ENCODE results near the gene ASIC3. TPM values are rescaled to one million over a fixed set of nuclear protein-coding genes. Genes with fewer than 3 reads are reported as not detected.

The ASIC3 gene
- total RNA-seq, 1 experiment from 2014 or later: 1.1 TPM

- no peak for DNase-seq
- H3K4me3 Mint-ChIP-seq (ENCODE audit: unreplicated experiment): no peak overlapping the region
- no peaks in the 10 kb centered on the region for H3K4me1 Mint-ChIP-seq (ENCODE audit: low read depth, unreplicated experiment)
- POLR2A ChIA-PET: interaction anchor here (0.6 kb wide), 1 partner anchor 55 kb away, joined by 3 read pairs; no protein-coding TSS in a partner anchor
- no peaks in the 10 kb centered on the region for H3K36me3 Mint-ChIP-seq (ENCODE audit: insufficient read depth, unreplicated experiment)
- TF ChIP-seq CTCF (IDR thresholded peaks at IDR 0.05; ENCODE audit: insufficient read depth in 1 of 2, low read depth in 1 of 2, low read length in 1 of 2, severe bottlenecking in 1 of 2, unreplicated experiment in 1 of 2): no peak
- no peaks in the 10 kb centered on the region for H3K9me3 ChIP-seq
- BruUV-seq (replicated peaks): no TSS peak
- H3K4me1 ChIP-seq: peaks cover 6% of the 10 kb centered on the region; the same call in 1 of the 2 replicates
- peaks cover 3% of the 10 kb centered on the region for H3K27me3 Mint-ChIP-seq (ENCODE audit: insufficient read depth, unreplicated experiment)
- H3K36me3 ChIP-seq (ENCODE audit: control insufficient read depth, insufficient read depth, low read length): no peaks in the 10 kb centered on the region
- no peaks in the 10 kb centered on the region for H3K27me3 ChIP-seq (replicated peaks; ENCODE audit: control insufficient read depth, insufficient read depth, low read length)
- intact Hi-C loops (cut with micrococcal nuclease; ENCODE audit: unreplicated experiment): no loop called here
- CTCF ChIA-PET: no interaction called here
- no peak overlapping the region for H3K4me3 ChIP-seq (ENCODE audit: low read depth, low read length)
- no peak overlapping the region for H3K27ac Mint-ChIP-seq (ENCODE audit: unreplicated experiment)
- H3K9me3 Mint-ChIP-seq (ENCODE audit: unreplicated experiment): no peaks in the 10 kb centered on the region
Observed at GRCh38 chr7:151005566-151005965, 42.8 kb upstream of the ASIC3 start.

- ChIA-PET POLR2A (no interaction called here), CTCF (interaction anchor here (0.9 to 1.4 kb wide), 2 partner anchors 11 to 21 kb away, joined by 3 to 4 read pairs; no protein-coding TSS in a partner anchor)
- Histone ChIP-seq H3K27me3 (replicated peaks; ENCODE audit: control insufficient read depth, insufficient read depth, low read length) (no peaks in the 10 kb centered on the region), H3K4me3 (ENCODE audit: low read depth, low read length) (no peak overlapping the region), H3K9me3 (no peaks in the 10 kb centered on the region), H3K4me1 (peaks cover 9% of the 10 kb centered on the region), H3K36me3 (ENCODE audit: control insufficient read depth, insufficient read depth, low read length) (no peaks in the 10 kb centered on the region)
- Mint-ChIP-seq H3K4me3 (ENCODE audit: unreplicated experiment) (no peak overlapping the region), H3K9me3 (ENCODE audit: unreplicated experiment) (no peaks in the 10 kb centered on the region), H3K27me3 (ENCODE audit: insufficient read depth, unreplicated experiment) (peaks cover 3% of the 10 kb centered on the region), H3K4me1 (ENCODE audit: low read depth, unreplicated experiment) (no peaks in the 10 kb centered on the region), H3K36me3 (ENCODE audit: insufficient read depth, unreplicated experiment) (no peaks in the 10 kb centered on the region), H3K27ac (ENCODE audit: unreplicated experiment) (no peak overlapping the region)
- intact Hi-C loops (cut with micrococcal nuclease; ENCODE audit: unreplicated experiment): no loop called here
- BruUV-seq (replicated peaks): no TSS peak
- no peak for TF ChIP-seq CTCF (IDR thresholded peaks at IDR 0.05; ENCODE audit: insufficient read depth in 1 of 2, low read depth in 1 of 2, low read length in 1 of 2, severe bottlenecking in 1 of 2, unreplicated experiment in 1 of 2)
- no peak for DNase-seq
Observed at GRCh38 chr7:151006590-151007300, 41.6 kb upstream of the ASIC3 start.

- Mint-ChIP-seq H3K9me3 (ENCODE audit: unreplicated experiment) (no peaks in the 10 kb centered on the region), H3K36me3 (ENCODE audit: insufficient read depth, unreplicated experiment) (no peaks in the 10 kb centered on the region), H3K4me1 (ENCODE audit: low read depth, unreplicated experiment) (peaks cover 6% of the 10 kb centered on the region), H3K27me3 (ENCODE audit: insufficient read depth, unreplicated experiment) (peaks cover 3% of the 10 kb centered on the region), H3K4me3 (ENCODE audit: unreplicated experiment) (no peak overlapping the region), H3K27ac (ENCODE audit: unreplicated experiment) (no peak overlapping the region)
- intact Hi-C loops (cut with micrococcal nuclease; ENCODE audit: unreplicated experiment): no loop called here
- no peaks in the 10 kb centered on the region for H3K9me3 ChIP-seq
- H3K4me1 ChIP-seq: peaks cover 17% of the 10 kb centered on the region
- H3K36me3 ChIP-seq (ENCODE audit: control insufficient read depth, insufficient read depth, low read length): no peaks in the 10 kb centered on the region
- TF ChIP-seq CTCF (IDR thresholded peaks at IDR 0.05; ENCODE audit: insufficient read depth in 1 of 2, low read depth in 1 of 2, low read length in 1 of 2, severe bottlenecking in 1 of 2, unreplicated experiment in 1 of 2): no peak
- no peaks in the 10 kb centered on the region for H3K27me3 ChIP-seq (replicated peaks; ENCODE audit: control insufficient read depth, insufficient read depth, low read length)
- DNase-seq: no peak
- no peak overlapping the region for H3K4me3 ChIP-seq (ENCODE audit: low read depth, low read length)
- BruUV-seq (replicated peaks): no TSS peak
- ChIA-PET POLR2A (no interaction called here), CTCF (interaction anchor here (0.9 to 1.4 kb wide), 3 partner anchors 11 to 45 kb away, joined by 3 to 4 read pairs (median 3); no protein-coding TSS in a partner anchor)
Observed at GRCh38 chr7:151007469-151007898, 40.8 kb upstream of the ASIC3 start.

Data from Caco-2 (cell line).